HG02973 (cell line): ENCODE results near the gene ACSF2.

Experiments used
- ATAC-seq: cut with Tn5 transposase; IDR thresholded peaks from one replicate; pipeline ENCODE4 v1.9.1; 2021; ENCODE audit warnings: moderate library complexity; ENCODE audit not compliant: unreplicated experiment

ACSF2 gene

GRCh38 chr17:50521514-50521913 is 95.5 kb downstream of the ACSF2 start:
- ATAC-seq = no peak

DNA sequence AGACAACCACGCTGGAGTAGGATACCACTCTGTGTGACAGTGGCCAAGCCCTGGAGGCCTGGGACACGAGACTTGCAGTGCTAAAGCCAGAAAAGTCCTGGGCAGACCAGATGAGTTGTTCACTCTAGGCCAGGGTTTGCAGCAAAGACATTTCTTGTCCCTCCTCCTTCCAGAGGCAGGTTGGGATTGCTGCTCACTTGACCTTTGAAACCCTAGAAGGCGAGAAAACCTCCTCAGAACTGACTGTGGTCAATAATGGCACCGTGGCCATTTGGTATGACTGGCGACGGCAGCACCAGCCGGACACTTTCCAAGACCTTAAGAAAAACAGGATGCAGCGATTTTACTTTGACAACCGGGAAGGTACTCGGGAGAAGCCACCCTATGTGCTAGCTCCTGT is 96.7 kb downstream of the ACSF2 start:
- ATAC-seq = no peak

- ATAC-seq = no peak
Observed at GRCh38 chr17:50523208-50523607, 97.2 kb downstream of the ACSF2 start.
